NCI-H748 treated with DMSO at 0.1 percent for 48 hours (cell line): ENCODE measurements around the gene CDKL1.
"Not testable (repeated sequence)": the region's sequence is repeated elsewhere in the genome, so short reads cannot be mapped to it uniquely, and the experiment has no call there.

Source experiments
- DNase-seq: peaks from one replicate; lab custom pipeline; 2025; lab: John Stamatoyannopoulos, UW

CDKL1 gene

GRCh38 chr14:50387548-50387947 lies 9.1 kb downstream of the CDKL1 start:
- no peak for DNase-seq

- no peak for DNase-seq
Measured at GRCh38 chr14:50383618-50384225, 13.0 kb downstream of the CDKL1 start.

- DNase-seq: no peak
Measured at GRCh38 chr14:50381823-50382287, 14.8 kb downstream of the CDKL1 start.

GRCh38 chr14:50381008-50381407 lies 15.7 kb downstream of the CDKL1 start:
- DNase-seq: no peak

GRCh38 chr14:50380455-50380854 lies 16.2 kb downstream of the CDKL1 start:
- no peak for DNase-seq

GRCh38 chr14:50379563-50379962 lies 17.1 kb downstream of the CDKL1 start:
- no peak for DNase-seq

GRCh38 chr14:50377550-50378085 lies 19.1 kb downstream of the CDKL1 start:
- DNase-seq: no peak

- no peak for DNase-seq
Measured at GRCh38 chr14:50375760-50376159, 20.9 kb downstream of the CDKL1 start.

- no peak for DNase-seq
Measured at GRCh38 chr14:50373959-50374358, 22.7 kb downstream of the CDKL1 start.

GRCh38 chr14:50371546-50371945 lies 25.1 kb downstream of the CDKL1 start:
- DNase-seq: no peak

- no peak for DNase-seq
Measured at GRCh38 chr14:50366589-50366988, 30.1 kb downstream of the CDKL1 start.

- DNase-seq: no peak
Measured at GRCh38 chr14:50366115-50366514, 30.6 kb downstream of the CDKL1 start.

- DNase-seq: not testable (repeated sequence)
Measured at GRCh38 chr14:50365572-50365971, 31.1 kb downstream of the CDKL1 start.

- no peak for DNase-seq
Measured at GRCh38 chr14:50364792-50365191, 31.9 kb downstream of the CDKL1 start.

- no peak for DNase-seq
Measured at GRCh38 chr14:50363714-50364111, 33.0 kb downstream of the CDKL1 start.

GRCh38 chr14:50362764-50363713 lies 33.6 kb downstream of the CDKL1 start:
- no peak for DNase-seq

- DNase-seq: not testable (repeated sequence)
Measured at GRCh38 chr14:50361473-50362403, 34.9 kb downstream of the CDKL1 start.

GRCh38 chr14:50360851-50361250 lies 35.8 kb downstream of the CDKL1 start:
- no peak for DNase-seq

- no peak for DNase-seq
Measured at GRCh38 chr14:50360093-50360492, 36.6 kb downstream of the CDKL1 start.

GRCh38 chr14:50359631-50360030 lies 37.0 kb downstream of the CDKL1 start:
- DNase-seq: no peak

- no peak for DNase-seq
Measured at GRCh38 chr14:50357753-50358395, 38.8 kb downstream of the CDKL1 start.
